ENCODE measurements around the gene ITGAV. TPM values are rescaled to one million over a fixed set of nuclear protein-coding genes. Genes with fewer than 3 reads are reported as not detected.

The ITGAV gene
- total RNA-seq, 1 donor from 2014 or later, result 251 TPM

DNA sequence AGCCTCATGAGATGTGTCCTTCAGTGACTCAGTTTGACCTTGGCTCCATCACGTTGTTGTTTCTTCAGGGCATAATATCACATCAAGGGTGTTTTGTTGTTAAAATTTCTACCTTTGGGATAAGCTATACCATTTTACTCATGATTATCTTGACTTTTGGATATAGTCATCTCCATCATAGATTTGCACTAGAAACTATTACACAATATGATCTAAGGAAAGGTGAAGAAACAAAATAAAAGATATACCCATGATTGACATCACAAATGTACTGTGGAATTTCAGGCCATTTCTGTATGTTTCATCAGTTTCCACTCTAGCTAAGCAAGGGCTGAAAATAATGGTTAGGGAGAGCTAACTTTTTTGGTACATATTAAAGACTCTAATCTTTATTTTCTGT, 79.3 kb downstream of the ITGAV start:
- peaks cover 3% of the 10 kb centered on the region for H3K36me3 ChIP-seq (ENCODE audit: control insufficient read depth, insufficient read depth, low read length)
- no peak for DNase-seq (ENCODE audit: low read depth)

DNA sequence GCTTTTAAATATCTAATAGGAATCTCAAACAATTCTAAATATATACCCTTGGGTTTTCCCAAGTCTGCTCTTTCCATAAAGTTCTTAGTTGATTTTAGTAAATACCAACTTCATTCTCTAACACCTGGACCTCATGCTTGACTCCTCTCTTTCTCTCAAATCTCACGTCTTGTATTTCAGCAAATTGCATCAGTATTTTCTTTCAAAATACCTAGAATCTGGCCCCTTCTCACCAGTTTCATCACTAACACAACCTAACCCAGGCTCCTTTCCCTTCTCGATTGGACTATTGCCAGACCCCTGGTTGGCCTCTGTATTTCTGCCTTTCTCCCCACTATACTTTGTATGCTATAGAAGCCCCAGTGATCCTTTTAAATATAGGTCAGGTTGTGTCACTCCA, 81.0 kb downstream of the ITGAV start:
- TF ChIP-seq, protein P1, sequence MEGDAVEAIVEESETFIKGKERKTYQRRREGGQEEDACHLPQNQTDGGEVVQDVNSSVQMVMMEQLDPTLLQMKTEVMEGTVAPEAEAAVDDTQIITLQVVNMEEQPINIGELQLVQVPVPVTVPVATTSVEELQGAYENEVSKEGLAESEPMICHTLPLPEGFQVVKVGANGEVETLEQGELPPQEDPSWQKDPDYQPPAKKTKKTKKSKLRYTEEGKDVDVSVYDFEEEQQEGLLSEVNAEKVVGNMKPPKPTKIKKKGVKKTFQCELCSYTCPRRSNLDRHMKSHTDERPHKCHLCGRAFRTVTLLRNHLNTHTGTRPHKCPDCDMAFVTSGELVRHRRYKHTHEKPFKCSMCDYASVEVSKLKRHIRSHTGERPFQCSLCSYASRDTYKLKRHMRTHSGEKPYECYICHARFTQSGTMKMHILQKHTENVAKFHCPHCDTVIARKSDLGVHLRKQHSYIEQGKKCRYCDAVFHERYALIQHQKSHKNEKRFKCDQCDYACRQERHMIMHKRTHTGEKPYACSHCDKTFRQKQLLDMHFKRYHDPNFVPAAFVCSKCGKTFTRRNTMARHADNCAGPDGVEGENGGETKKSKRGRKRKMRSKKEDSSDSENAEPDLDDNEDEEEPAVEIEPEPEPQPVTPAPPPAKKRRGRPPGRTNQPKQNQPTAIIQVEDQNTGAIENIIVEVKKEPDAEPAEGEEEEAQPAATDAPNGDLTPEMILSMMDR (IDR thresholded peaks at IDR 0.05; ENCODE audit: insufficient read depth, low read length, poor library complexity, severe bottlenecking), result no peak
- Histone ChIP-seq H3K4me3 (ENCODE audit: low read depth, low read length) (no peak overlapping the region), H3K27me3 (ENCODE audit: control insufficient read depth, insufficient read depth, low read length) (no peaks in the 10 kb centered on the region), H3K36me3 (ENCODE audit: control insufficient read depth, insufficient read depth, low read length) (peaks cover 3% of the 10 kb centered on the region)
- no peak for DNase-seq (ENCODE audit: low read depth)

More for the DNA sequence above, 79.3 kb downstream of the ITGAV start:
- H3K4me3 ChIP-seq (ENCODE audit: low read depth, low read length), result no peak overlapping the region
- H3K27me3 ChIP-seq (ENCODE audit: control insufficient read depth, insufficient read depth, low read length), result no peaks in the 10 kb centered on the region
- TF ChIP-seq, protein P1 (IDR thresholded peaks at IDR 0.05; ENCODE audit: insufficient read depth, low read length, poor library complexity, severe bottlenecking), result no peak

DNA sequence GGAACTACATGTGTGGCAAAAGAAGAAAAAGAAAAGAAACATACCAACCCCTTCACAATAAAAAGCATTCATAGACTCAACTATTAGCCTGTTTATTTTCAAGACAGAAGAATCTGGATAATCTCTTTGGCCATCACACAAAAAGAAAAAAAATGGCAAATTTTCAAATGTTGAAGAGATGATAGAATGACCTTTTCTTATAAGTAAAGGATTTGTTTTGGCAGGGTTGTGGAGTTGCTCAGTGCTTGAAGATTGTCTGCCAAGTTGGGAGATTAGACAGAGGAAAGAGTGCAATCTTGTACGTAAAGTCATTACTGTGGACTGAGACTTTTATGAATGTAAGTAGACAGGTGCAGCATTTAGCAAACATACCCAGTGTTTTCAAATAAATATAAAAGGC, 85.5 kb downstream of the ITGAV start:
- no peaks in the 10 kb centered on the region for H3K27me3 ChIP-seq (ENCODE audit: control insufficient read depth, insufficient read depth, low read length)
- H3K4me3 ChIP-seq (ENCODE audit: low read depth, low read length), result no peak overlapping the region
- H3K36me3 ChIP-seq (ENCODE audit: control insufficient read depth, insufficient read depth, low read length), result peaks cover 2% of the 10 kb centered on the region
- TF ChIP-seq, protein P1 (IDR thresholded peaks at IDR 0.05; ENCODE audit: insufficient read depth, low read length, poor library complexity, severe bottlenecking), result no peak
- no peak for DNase-seq (ENCODE audit: low read depth)

DNA sequence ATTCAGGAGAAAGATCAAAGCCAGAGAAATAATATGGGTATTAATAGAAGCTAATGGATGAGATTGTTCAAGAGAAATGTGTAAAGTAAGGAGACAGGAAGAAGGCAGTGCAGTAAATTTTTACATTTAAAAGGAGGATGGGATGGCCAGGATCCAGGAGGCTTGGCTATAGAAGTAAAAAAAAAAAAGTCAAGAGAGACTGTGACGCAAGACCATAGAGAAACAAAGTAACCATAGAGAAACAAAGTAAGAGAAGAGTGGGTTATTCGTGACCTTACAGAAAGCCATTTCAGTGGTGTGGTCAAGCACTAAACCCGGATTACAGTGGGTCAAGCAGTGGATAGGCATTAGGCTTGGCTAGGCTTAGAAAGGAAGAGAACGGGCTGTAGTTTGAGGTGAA, 93.5 kb downstream of the ITGAV start:
- Histone ChIP-seq H3K36me3 (ENCODE audit: control insufficient read depth, insufficient read depth, low read length) (no peaks in the 10 kb centered on the region), H3K4me3 (ENCODE audit: low read depth, low read length) (no peak overlapping the region), H3K27me3 (ENCODE audit: control insufficient read depth, insufficient read depth, low read length) (no peaks in the 10 kb centered on the region)
- DNase-seq (ENCODE audit: low read depth), result no peak
- TF ChIP-seq, protein P1 (IDR thresholded peaks at IDR 0.05; ENCODE audit: insufficient read depth, low read length, poor library complexity, severe bottlenecking), result no peak

DNA sequence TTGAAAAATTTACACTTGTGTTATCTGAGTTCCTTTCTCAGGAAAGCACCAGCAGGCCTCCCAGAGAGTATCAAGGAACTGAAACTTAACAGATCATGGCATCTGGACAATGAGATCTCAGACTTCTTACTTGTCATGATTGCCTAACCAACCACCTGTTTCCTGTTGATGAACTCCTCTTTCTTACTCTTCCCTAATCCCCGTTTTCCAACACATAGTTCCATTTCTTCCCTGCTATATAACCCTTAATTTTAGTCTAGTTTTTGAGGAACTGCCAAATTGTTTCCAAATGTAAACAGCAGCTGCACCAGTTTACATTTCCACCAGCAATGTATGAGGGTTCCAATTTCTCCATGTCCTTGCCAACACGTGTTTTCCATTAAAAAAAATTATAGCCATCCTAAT, 98.0 kb downstream of the ITGAV start:
- Histone ChIP-seq H3K4me3 (ENCODE audit: low read depth, low read length) (no peak overlapping the region), H3K27me3 (ENCODE audit: control insufficient read depth, insufficient read depth, low read length) (no peaks in the 10 kb centered on the region), H3K36me3 (ENCODE audit: control insufficient read depth, insufficient read depth, low read length) (no peaks in the 10 kb centered on the region)
- TF ChIP-seq, protein P1 (IDR thresholded peaks at IDR 0.05; ENCODE audit: insufficient read depth, low read length, poor library complexity, severe bottlenecking), result no peak
- DNase-seq (ENCODE audit: low read depth), result no peak

DNA sequence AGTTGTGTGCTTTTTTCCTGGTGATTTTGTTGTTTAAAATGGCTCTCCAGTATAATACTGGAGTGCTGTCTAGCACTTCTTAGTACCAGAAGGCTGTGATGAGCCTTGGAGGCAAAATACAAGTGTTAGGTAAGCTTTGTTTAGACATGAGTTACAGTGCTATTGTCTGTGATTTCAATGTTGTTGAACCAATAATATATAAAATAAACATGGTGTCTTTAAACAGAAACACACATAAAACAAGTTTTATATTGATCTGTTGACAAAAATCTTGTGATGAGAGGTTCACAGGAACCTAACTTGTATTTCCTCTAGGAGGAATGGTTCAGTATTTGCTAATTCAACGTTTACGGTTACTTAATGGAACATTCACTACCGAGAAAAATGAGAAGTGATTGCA, 99.0 kb downstream of the ITGAV start:
- TF ChIP-seq, protein P1 (IDR thresholded peaks at IDR 0.05; ENCODE audit: insufficient read depth, low read length, poor library complexity, severe bottlenecking), result no peak
- Histone ChIP-seq H3K4me3 (ENCODE audit: low read depth, low read length) (no peak overlapping the region), H3K36me3 (ENCODE audit: control insufficient read depth, insufficient read depth, low read length) (no peaks in the 10 kb centered on the region), H3K27me3 (ENCODE audit: control insufficient read depth, insufficient read depth, low read length) (no peaks in the 10 kb centered on the region)
- no peak for DNase-seq (ENCODE audit: low read depth)
